NCI-H2227 (cell line): Measurements from ENCODE around the gene GYG2.
A peak's percentile ranks its signal among the peaks of the same experiment; 100 is the strongest.

Source experiments
- DNase-seq: peaks from one replicate; lab custom pipeline; 2025; ENCODE audit not compliant: unreplicated experiment; lab: John Stamatoyannopoulos, UW

The GYG2 gene

GRCh38 chrX:2812161-2812907 is 16.4 kb upstream of the GYG2 start:
- peak; percentile 10 for DNase-seq

- DNase-seq = no peak
Measured at GRCh38 chrX:2817036-2817435, 11.7 kb upstream of the GYG2 start.

GRCh38 chrX:2819345-2820135 is 9.2 kb upstream of the GYG2 start:
- no peak for DNase-seq

GRCh38 chrX:2820136-2820771 is 8.5 kb upstream of the GYG2 start:
- no peak for DNase-seq

- DNase-seq = no peak
Measured at GRCh38 chrX:2823795-2824386, 4.8 kb upstream of the GYG2 start.

- no peak for DNase-seq
Measured at GRCh38 chrX:2824886-2825285, 3.8 kb upstream of the GYG2 start.

GRCh38 chrX:2828959-2829411 is 255 bp downstream of the GYG2 start:
- no peak for DNase-seq

GRCh38 chrX:2829469-2830246 is 928 bp downstream of the GYG2 start:
- no peak for DNase-seq

GRCh38 chrX:2831471-2832228 is 2.9 kb downstream of the GYG2 start:
- no peak for DNase-seq

GRCh38 chrX:2837961-2838360 is 9.2 kb downstream of the GYG2 start:
- DNase-seq = no peak

GRCh38 chrX:2840961-2841360 is 12.2 kb downstream of the GYG2 start:
- DNase-seq = no peak

- DNase-seq = no peak
Measured at GRCh38 chrX:2841537-2841936, 12.8 kb downstream of the GYG2 start.

- DNase-seq = no peak
Measured at GRCh38 chrX:2846992-2847391, 18.3 kb downstream of the GYG2 start.

GRCh38 chrX:2848871-2849301 is 20.2 kb downstream of the GYG2 start:
- DNase-seq = no peak

- no peak for DNase-seq
Measured at GRCh38 chrX:2854918-2855317, 26.2 kb downstream of the GYG2 start.

- DNase-seq = no peak
Measured at GRCh38 chrX:2855761-2856160, 27.0 kb downstream of the GYG2 start.

- no peak for DNase-seq
Measured at GRCh38 chrX:2857566-2857965, 28.8 kb downstream of the GYG2 start.

GRCh38 chrX:2859197-2859797 is 30.6 kb downstream of the GYG2 start:
- DNase-seq = no peak

GRCh38 chrX:2862404-2862803 is 33.7 kb downstream of the GYG2 start:
- DNase-seq = no peak

- no peak for DNase-seq
Measured at GRCh38 chrX:2863646-2864045, 34.9 kb downstream of the GYG2 start.
